Measurements from ENCODE around the gene GPR152.
"Not testable (repeated sequence)": the region's sequence is repeated elsewhere in the genome, so short reads cannot be mapped to it uniquely, and the experiment has no call there.

Gene GPR152

DNA sequence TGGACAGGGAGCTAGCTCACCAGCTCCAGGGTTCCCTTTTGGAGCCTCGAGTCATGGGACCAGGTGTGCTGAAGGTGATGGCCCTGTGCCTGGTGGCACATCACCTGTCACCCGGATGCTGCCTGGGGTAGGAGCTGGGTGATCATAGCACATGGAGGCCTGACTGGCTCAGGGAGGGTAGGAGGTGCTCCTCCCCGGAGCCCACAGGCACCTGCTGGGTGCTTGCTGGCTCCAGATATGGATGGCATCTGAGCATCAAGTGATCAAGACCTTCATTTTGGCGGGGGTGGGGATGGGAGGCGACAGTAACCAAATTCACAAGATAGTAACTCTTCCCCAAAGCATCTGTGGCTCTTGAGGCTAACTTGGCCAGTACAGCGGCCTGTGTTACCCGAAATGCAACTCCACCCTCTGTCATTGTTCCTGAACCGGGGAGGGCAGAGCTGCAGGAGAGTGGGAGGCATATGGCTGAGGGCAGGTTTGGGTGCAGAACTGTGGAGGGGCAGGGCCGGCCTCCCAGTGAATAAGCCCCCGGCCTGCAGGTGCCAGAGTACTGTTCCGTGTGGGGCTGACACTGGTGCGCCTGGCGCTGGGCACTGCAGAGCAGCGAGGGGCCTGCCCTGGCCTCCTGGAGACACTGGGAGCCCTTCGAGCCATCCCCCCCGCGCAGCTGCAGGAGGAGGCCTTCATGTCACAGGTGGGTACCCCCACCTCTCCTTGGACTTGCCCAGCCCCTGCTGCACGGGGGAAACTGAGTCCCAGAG is 43.9 kb downstream of the GPR152 start:
- DNase-seq, result no peak

GRCh38 chr11:67407688-67408163 is 44.8 kb downstream of the GPR152 start:
- DNase-seq, result no peak

- DNase-seq, result peak; percentile 19
Observed at GRCh38 chr11:67406969-67407687, 45.4 kb downstream of the GPR152 start.

GRCh38 chr11:67406420-67406968 is 46.0 kb downstream of the GPR152 start:
- no peak for DNase-seq

DNA sequence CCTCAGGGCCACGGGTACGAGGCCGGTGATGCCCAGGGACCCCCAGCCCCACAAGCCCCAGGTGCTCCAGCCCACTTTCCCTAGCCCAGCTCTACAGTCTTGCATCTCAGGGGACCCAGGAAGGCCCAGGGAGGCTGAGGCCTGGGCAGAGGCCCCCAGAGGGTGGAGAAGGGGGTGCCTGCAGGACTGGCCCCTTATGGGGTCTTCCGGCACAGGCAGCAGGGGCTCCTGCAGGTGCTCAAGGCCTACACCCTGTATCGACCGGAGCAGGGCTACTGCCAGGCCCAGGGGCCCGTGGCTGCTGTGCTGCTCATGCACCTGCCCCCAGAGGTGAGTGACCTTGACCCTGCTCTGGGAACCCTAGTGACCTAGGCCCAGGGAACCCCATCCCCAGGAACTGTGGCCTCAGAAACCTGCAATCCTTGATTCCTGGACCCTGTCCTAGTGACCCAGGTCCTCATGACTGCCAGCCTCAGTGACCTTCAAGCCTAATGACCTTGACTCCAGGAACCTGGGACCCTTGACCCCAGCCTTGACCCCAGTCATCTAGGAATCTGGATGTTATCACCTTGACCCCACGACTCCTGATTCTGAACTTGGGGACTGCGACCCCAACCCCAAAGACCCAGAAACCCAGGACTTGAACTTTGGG is 46.7 kb downstream of the GPR152 start:
- no peak for DNase-seq

GRCh38 chr11:67405196-67405567 is 47.3 kb downstream of the GPR152 start:
- DNase-seq, result no peak

DNA sequence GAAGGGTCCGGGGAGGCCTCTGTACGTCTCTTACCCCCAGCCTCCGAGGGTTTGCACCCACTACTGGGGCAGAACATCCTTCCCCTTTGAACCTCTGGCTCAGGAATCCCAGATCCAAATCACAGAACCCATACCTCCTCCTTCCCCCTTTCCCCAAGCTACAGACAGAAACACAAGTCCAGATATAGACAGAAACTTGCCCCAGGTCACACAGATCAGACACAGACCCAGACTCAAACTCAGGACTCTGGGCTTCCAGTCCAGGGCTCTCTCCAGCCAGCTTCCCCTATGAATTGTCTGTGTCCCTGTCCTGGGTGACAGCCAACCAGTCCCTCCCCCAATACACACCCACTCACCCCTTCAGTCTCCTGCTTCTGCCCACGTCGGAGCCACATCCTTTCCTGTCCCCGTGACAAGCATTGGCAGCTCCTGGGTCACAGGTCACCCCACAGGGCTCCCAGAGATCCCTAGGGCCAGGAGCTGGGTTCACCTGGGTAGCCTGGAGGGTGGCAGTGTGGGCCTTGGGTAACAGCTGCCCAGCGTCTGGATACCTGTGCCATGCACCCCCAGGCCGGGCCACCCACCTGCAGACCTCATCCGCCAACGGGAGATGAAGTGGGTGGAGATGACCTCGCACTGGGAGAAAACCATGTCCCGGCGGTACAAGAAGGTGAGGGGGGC is 47.9 kb downstream of the GPR152 start:
- no peak for DNase-seq

DNA sequence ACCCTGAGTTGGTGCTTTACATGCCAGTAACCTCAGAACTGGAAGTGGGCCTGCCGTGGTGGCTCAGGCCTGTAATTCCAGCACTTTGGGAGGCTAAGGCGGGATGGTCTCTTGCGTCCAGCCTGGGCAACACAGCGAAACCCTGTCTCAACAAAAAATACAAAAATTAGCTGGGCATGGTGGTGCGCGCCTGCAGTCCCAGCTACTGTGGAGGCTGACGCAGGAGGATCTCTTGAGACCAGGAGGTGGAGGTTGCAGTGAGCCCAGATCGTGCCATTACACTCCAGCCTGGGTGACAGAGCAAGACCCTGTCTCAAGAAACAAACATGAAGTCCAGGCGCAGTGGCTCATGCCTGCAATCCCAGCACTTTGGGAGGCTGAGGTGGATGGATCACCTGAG is 49.4 kb downstream of the GPR152 start:
- not testable (repeated sequence) for DNase-seq

- not testable (repeated sequence) for DNase-seq
Observed at GRCh38 chr11:67402192-67402839, 50.2 kb downstream of the GPR152 start.

DNA sequence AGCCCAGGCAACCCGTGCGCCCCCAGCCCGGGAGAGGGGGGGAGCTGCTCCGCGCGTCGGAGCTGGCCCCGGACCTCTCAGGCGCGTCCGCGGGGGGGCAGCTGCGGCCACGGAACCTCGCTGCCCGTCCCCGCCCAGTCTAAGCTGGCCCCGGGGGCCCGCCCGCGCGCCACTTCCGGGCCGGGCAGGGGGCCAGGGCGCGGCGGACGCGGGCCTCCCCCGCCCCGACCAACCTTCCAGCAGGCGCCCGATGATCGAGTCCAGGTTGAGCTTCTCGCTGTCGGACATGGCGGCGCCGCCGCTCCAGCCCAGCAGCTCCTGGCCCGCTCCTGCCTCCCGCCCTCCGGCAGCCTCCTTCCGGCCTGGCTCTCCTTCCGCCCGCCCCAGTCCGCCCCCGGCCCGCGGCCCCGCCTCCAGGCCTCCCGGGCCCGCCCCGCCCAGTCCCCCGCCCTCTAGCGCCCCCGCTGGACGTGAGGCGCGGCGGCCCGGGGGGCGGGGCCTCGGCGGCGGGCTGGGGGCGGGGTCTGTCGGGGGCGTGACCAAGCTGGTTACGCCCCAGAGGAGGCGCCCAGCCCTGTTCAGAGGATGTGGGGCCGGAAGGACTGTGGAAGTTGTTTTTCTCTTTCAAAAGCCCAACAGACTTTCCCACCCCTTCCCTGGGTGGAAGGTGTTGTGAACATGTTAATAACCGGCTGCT is 50.9 kb downstream of the GPR152 start, which contains the start of gene PPP1CA:
Gene PPP1CA, minus strand, starts transcription at position 364 of the 697 bp plus-strand sequence. Its CDS starts 76 bp downstream, at position 288.
- DNase-seq, result peak; percentile 88
